H1 (cell line): ENCODE data around the gene ANKS1B. TPM values are rescaled to one million over a fixed set of nuclear protein-coding genes. Genes with fewer than 3 reads are reported as not detected.

Experiments used
- ATF2 ChIP-seq: IDR thresholded peaks from 2 replicates; pipeline ENCODE4 v1.6.1; 2012; ENCODE audit warnings: low read length, inconsistent platforms
- polyA plus RNA-seq, 7 experiments: library from polyadenylated mRNA; depleted of rRNA in 3 of 7; stranded (reverse) in 5 of 7; unstranded in 2 of 7; fragments of >200 nt in 5 of 7; fragments of 200-250 nt in 2 of 7; gene quantifications; 1 replicate in 5 of 7; 2 replicates in 1 of 7; 4 replicates in 1 of 7; pipeline versions ENCODE4 v1.2.1 to v1.2.3, GENCODE V29; 2011 to 2013; ENCODE audit warnings: missing spikeins in 2 of 7, mixed read lengths in 2 of 7
- total RNA-seq: library from RNA; stranded (reverse); fragmentation: NEBNext Ultra II Directional; extraction: Animal tissue kit (Norgen Biotek cat#: 25700); gene quantifications from 2 replicates; pipeline ENCODE4 v1.2.1, GENCODE V29; 2021

ANKS1B gene
- total and polyA plus RNA-seq, 2 of the 8 experiments (the other 6 are each of a cell fraction or from before 2014, with no cell fraction given): 2.7 to 6.1 TPM

DNA sequence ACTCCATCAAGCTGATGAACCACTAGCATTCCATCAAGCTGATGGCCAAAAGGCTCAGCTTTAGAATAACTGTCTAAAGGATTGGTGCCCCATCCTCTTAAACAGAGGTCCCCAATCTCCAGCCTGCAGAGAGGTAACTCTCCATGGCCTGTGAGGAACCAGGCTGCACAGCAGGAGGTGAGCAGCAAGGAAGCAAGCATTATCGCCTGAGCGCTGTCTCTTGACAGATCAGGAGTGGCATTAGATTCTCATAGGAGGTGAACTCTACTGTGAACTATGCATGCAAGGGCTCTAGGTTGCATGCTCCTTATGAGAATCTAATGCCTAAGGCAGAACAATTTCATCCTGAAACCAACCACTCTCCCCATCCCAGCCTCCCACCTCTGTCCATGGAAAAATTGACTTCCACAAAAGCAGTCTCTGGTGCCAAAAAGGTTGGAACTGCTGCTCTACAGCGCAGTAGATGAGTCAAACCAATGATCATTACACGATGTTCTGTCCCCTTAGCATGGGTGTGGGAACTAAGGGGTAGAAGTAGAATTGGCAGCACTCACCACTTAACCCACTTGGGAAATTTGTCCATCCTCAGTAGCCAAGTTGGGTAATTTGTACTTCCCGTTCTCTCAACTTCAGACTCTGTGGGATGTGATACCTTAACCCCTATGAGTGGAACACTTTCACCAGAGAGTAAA lies 66.9 kb downstream of the ANKS1B start (continued):
- TF ChIP-seq ATF2: no peak
